ENCODE measurements around the gene BSN. TPM values are rescaled to one million over a fixed set of nuclear protein-coding genes. Genes with fewer than 3 reads are reported as not detected.

BSN gene
- total and polyA plus RNA-seq, 2 donors (not counting 3 experiments of a cell fraction or from before 2014, with no cell fraction given): 0.04 to 0.27 TPM

DNA sequence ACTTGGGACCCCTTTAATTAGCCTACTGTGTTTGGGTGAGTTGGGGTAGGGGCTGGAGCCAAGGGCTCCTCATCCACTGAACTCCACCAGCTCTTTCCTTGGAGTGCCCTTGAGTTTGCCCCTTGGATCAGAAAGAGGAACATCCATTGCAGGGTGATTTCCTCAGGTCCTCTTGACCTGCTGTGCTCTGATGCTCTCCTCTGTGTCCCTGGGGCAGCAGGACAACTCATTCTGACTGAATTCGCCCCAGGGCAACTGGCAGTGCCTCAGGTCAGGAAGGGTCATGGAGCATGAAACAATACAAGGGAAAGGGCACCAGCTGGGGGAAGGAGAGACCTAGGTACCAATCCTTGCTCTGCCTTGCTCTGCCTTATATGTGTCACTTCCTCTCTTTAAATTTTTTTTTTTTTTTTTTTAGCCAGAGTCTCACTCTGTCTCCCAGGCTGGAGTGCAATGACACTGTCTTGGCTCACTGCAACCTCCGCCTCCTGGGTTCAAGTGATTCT lies 47.8 kb downstream of the BSN start:
- intact Hi-C loops (cut with micrococcal nuclease) (no loop called here), dilution Hi-C loops (cut with MboI; ENCODE audit: extremely low pct_ligation_motif_present, low sequenced_read_pairs) (no loop called here)
- Histone ChIP-seq H3K9me3 (replicated peaks; ENCODE audit: control insufficient read depth, insufficient read depth, low read length) (no peaks in the 10 kb centered on the region), H3K4me1 (ENCODE audit: control insufficient read depth, extremely low read depth, insufficient read depth, low read length) (no peaks in the 10 kb centered on the region), H3K79me2 (ENCODE audit: control insufficient read depth, insufficient read depth, low read length) (no peaks in the 10 kb centered on the region), H3K9me1 (replicated peaks; ENCODE audit: control insufficient read depth, extremely low read depth, insufficient read depth, low read length) (no peaks in the 10 kb centered on the region), H2AFZ (ENCODE audit: low read depth, low read length) (no peak overlapping the region), H3K27me3 (ENCODE audit: control insufficient read depth in 2 of 2, insufficient read depth in 2 of 2, low read length in 2 of 2) (no peaks in the 10 kb centered on the region), H4K20me1 (replicated peaks; ENCODE audit: control insufficient read depth, extremely low read depth, insufficient read depth, low read length) (no peaks in the 10 kb centered on the region), H3K9ac (replicated peaks; ENCODE audit: extremely low read depth, insufficient read depth, low read length) (no peak overlapping the region), H3K4me2 (ENCODE audit: insufficient read depth, low read length) (no peak overlapping the region), H3K4me3 (replicated peaks in 1 of 3; ENCODE audit: insufficient read depth in 1 of 3, low read depth in 1 of 3, low read length in 3 of 3) (no peak overlapping the region), H3K27ac (ENCODE audit: insufficient read depth, low read depth, low read length) (no peak overlapping the region), H3K36me3 (ENCODE audit: control insufficient read depth in 2 of 2, extremely low read depth in 1 of 2, insufficient read depth in 2 of 2, low read length in 2 of 2) (no peaks in the 10 kb centered on the region)
- BruUV-seq (replicated peaks): no TSS peak
- ChIA-PET POLR2A (no interaction called here), CTCF (interaction anchor here (0.7 to 0.8 kb wide), 2 partner anchors 8 to 43 kb away, joined by 3 read pairs; no protein-coding TSS in a partner anchor)
- TF ChIP-seq, protein P1, sequence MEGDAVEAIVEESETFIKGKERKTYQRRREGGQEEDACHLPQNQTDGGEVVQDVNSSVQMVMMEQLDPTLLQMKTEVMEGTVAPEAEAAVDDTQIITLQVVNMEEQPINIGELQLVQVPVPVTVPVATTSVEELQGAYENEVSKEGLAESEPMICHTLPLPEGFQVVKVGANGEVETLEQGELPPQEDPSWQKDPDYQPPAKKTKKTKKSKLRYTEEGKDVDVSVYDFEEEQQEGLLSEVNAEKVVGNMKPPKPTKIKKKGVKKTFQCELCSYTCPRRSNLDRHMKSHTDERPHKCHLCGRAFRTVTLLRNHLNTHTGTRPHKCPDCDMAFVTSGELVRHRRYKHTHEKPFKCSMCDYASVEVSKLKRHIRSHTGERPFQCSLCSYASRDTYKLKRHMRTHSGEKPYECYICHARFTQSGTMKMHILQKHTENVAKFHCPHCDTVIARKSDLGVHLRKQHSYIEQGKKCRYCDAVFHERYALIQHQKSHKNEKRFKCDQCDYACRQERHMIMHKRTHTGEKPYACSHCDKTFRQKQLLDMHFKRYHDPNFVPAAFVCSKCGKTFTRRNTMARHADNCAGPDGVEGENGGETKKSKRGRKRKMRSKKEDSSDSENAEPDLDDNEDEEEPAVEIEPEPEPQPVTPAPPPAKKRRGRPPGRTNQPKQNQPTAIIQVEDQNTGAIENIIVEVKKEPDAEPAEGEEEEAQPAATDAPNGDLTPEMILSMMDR (IDR thresholded peaks at IDR 0.05; ENCODE audit: extremely low read depth in 1 of 2, insufficient read depth in 1 of 2, low read depth in 1 of 2, low read length in 2 of 2): no peak
- no peak for TF ChIP-seq GATA2 (IDR thresholded peaks at IDR 0.05; ENCODE audit: insufficient read depth, insufficient read length, low read depth, low read length)
- TF ChIP-seq POLR2A (IDR thresholded peaks at IDR 0.05; ENCODE audit: low read depth, low read length): no peak
- no peak for TF ChIP-seq POLR2AphosphoS5 (IDR thresholded peaks at IDR 0.05; ENCODE audit: insufficient read depth, low read depth, low read length)
- no peak for TF ChIP-seq MYC (IDR thresholded peaks at IDR 0.05; ENCODE audit: low read depth, low read length)
- TF ChIP-seq, protein P2, sequence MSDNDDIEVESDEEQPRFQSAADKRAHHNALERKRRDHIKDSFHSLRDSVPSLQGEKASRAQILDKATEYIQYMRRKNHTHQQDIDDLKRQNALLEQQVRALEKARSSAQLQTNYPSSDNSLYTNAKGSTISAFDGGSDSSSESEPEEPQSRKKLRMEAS (IDR thresholded peaks at IDR 0.05; ENCODE audit: insufficient read depth, insufficient read length): no peak
- TF ChIP-seq JUN (IDR thresholded peaks at IDR 0.05; ENCODE audit: borderline replicate concordance, insufficient read depth, insufficient read length, low read depth): no peak
- TF ChIP-seq FOS (IDR thresholded peaks at IDR 0.05; ENCODE audit: borderline replicate concordance, insufficient read depth, low read length): no peak
- TF ChIP-seq EZH2 (IDR thresholded peaks at IDR 0.05; ENCODE audit: borderline replicate concordance, low read depth, low read length, severe bottlenecking): no peak
- DNase-seq (ENCODE audit: low read depth, low spot score) (no peak), FAIRE-seq (no peak)

Measured in endothelial cell of umbilical vein (primary cell).